GM18907 (cell line): ENCODE data around the gene ANO2.

Experiments
- ATAC-seq: cut with Tn5 transposase; IDR thresholded peaks from one replicate; pipeline ENCODE4 v1.9.1; 2021; ENCODE audit warnings: mild to moderate bottlenecking, moderate library complexity; ENCODE audit not compliant: unreplicated experiment

The ANO2 gene

DNA sequence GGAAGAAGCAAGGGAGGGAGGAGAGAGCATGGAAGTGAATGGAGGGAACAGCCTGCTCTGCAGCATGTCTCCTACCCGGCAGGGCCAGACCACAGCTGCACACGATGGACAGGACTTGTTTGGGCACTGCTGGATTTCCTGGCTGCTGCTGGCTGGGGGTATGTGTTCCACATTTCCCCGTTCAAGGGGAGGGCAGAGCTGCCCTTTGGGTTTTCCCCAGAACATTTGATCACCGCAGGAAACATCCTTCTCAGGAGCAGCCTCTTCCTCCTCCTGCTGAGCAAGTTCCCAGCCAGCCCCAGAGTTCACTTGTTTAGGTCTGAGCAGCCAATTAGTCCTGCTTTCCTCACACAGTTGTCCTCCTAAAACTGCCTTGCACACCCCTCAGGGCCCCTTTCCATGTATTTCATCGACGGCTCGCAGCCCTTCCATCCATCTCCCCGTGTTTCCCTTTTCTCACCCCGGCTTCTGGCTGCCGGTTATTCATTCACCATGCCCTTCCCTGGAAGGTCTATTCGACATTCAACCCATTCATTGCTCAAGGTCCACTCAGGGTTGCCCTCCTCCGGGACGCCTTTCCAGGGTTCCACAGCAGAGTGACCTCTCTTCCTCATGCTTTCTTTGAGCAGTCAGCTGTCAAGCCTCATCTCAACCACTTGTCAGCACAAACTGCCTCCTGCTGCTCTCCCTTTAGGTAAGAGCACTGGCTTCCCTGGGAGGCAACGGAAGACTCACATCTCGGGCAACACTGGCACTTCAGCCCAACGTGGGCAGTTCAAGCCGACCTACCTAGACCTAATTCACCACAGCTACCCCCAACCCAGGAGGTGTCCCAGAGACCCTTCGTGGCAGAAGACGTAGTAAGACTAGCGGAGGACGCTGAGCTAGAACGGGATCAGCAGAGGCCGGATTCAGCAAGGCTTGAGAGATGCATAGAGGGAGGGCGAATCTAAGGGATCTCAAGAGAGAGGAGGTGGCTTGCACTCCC is 20.1 kb upstream of the ANO2 start:
- no peak for ATAC-seq

DNA sequence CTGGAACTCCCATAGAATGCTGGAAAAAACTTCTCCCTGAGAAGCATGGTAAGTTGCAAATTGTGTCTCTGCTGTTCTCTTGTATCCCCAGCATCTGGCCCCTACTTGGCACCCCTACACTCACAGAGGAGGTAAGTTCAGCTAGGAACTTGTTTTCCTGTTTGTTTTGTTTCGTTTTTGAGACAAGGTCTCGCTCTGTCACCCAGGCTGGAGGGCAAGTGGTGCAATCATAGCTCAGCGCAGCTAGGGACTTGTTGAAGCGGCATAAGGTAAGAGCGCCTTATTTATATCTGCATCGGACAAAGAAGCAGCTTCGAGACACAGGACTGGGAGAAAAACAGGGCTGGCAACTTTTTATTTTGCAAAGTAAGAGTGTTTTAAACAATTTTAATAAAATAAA is 18.5 kb upstream of the ANO2 start:
- ATAC-seq = no peak

DNA sequence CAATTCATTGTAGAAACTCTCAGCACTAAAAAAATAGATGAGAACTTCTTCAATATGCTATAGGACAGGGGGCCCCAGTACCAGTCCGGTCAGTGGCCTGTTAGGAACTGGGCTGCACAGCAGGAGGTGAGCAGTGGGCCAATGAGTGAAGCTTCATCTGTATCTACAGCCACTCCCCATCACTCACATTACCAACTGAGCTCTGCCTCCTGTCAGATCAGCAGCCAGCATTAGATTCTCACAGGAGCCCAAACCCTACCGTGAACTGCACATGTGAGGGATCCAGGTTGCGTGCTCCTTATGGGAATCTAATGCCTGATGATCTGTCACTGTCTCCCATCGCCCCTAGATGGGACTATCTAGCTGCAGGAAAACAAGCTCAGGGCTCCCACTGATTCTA is 15.7 kb upstream of the ANO2 start:
- no peak for ATAC-seq

DNA sequence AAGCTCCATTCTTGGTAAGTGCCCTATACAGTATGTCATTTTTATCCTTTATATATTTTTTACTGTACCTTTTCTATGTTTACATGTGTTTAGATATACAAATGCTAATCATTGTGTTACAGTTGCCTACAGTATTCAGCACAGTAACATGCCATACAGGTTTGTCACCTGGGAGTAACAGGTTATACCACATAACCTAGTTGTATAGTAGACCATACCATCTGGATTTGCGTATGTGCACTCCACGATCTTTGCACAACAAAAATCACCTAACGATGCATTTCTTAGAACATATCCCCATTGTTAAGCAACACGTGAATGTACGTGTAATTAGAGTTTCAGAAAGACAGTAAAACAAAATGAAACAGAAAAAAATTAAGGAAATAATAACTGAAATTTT is 11.9 kb upstream of the ANO2 start:
- no peak for ATAC-seq

DNA sequence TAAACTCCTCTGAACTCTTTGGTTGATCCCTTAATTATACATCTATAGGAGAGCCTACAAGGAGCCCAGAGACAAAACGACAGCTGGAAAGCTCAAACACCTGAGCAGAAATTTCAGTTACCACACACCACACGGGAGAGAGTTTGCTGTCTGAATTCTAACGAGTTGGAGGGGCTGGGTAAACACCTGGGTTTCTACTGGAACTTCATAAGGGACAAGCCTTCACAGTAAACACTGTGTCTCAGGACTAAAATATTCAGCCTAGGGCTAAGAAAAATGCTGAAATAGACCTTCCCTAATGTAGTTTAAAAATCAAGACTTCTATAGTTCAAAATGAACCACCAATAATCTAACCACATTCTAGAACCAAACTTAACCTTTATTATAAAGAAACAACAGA is 9.6 kb upstream of the ANO2 start:
- no peak for ATAC-seq

DNA sequence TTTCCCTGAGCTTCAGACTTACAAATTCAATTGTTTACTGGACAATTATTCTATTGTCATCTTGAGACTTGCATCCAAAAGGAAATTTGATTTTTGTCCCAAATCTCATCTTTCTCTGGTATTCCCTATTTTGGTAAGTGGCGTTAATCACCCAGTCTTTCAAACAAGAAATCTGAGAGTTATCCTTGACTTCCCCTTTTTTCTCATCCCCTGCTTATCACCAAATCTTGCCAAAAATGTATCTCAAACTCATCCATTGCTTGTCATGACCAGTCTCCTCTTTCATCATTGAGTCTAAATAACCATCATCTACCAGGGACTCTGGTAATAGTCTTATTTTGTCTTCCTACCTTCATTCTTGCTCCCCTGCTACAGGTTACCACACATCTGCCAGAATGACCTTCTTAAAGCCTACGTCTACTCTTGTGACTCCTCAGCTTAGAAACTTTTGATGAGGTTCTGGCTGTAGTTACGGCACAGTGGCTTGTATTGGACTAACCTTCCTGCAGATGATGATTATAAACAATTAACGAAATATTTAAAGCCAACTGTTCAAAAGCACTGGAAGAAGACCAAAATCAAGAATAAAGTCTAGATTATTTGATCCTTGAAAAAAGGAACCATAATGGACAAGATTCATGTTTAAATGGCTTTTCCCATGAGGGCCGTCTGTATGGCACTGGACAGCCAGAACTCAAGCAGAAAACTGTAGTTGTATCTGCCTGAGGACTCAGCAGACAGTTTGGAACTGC is 9.0 kb upstream of the ANO2 start:
- ATAC-seq = no peak

DNA sequence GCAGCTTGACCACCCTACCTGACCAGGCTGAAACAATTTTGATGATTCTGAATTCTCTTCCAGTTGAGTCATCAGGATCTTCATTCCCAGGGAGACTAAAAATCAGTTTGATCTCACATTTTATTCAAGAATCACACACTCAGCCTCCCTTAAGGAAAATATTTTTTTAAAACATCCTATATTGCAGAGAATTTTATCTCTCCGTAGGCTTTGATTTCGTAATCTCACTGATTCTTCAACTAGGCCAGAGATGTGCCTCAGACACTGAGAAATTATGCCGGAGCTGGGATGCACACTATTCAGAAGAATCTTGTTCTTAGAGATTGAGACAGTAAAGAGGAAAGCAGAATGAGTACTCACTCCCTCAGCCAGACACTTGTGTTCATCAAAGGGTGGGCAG is 7.0 kb upstream of the ANO2 start:
- ATAC-seq = no peak

DNA sequence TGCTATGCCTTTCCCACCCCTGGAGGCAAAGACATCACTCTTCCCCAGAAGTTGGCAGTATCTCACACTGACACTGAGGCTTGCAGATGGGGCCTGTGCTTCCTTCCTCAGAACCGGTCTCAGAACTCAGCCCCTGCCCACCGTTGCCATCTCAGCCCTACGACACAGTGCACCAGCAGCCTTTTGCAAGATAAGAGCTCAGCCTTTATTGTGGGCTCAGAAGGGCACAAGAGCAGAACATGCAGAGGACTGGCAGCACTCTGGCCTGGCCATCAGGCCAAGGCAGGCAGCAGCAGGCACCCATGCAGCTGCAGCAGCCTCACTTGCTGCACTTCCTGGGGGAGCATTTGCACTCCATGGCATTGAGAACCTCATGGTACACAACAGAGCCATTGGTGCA is 3.6 kb upstream of the ANO2 start:
- ATAC-seq = no peak

DNA sequence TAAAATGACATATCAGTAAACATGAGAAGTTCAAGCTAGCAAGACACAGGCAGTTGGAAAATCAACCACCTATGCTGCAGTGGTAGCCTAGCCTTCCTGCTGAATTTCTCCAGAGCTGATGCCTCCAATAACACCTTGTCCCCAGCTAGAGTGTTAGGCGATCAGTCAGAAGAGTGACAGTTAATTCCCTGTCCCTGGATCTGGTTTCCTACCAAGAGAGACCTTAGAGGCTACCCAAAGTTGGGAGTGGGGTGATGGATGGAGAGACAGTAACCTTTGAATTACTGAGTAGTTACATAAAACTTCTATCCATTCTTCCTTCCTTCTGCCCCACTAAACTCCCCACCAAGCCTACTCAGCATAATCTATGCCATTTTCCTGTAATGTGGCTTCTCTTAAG is 1.9 kb upstream of the ANO2 start:
- ATAC-seq = no peak

DNA sequence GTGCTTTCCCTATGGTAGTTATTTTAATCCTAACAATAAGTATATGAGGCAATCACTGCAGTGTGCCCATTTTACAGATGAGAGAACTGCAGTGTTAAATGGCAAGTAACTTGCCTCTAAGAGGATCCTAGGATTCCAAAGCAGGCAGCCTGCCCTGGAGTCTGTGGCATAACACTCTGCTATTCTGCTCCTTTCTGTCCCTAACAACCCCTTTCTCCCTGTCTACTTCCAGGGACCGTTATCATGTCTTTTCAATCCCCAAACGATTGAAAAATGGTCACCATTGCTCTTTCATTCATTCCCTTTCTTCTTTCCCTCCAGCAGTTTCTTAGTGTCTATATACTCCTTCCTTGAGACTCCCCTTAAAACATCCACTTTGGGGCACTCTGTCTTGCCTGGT is 1.3 kb upstream of the ANO2 start:
- ATAC-seq = no peak

DNA sequence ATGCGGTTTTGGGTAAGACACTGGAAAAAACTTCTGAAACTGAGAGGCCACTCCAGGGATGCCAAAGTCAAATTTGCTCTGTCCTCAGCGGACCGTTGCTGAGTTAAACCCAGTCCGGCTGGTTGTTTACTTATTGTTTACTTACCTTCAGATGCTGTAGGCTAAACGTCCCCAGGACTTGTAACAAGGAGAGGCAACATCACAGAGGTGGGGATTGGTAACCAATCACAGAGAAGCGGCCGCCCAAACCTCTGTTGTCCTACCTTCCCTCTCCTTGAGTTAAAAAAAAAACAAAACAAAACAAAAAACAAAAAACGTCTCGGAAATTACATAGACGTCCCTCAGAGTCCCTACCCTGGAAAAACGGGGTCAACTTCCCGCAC is 380 bp downstream of the ANO2 start:
- no peak for ATAC-seq

DNA sequence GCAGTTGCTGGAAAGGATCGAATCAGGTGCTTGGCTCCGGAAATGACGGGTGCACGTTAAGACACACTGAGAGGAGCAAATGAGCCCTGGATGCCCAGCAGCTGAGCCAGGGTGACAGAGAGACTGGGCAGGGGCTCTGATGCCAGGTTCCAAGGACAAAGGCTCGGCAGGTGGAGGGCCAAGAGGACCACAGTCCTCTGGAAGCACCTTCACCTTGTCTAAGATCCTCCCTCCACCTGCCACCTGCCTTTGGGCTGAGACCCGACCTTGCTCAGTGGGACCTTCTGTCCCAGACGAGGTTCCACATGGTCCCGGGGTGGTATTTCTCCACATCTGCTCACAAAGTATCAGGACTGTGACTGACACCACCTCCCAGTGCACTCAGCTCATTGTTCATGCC is 1.0 kb downstream of the ANO2 start:
- no peak for ATAC-seq

DNA sequence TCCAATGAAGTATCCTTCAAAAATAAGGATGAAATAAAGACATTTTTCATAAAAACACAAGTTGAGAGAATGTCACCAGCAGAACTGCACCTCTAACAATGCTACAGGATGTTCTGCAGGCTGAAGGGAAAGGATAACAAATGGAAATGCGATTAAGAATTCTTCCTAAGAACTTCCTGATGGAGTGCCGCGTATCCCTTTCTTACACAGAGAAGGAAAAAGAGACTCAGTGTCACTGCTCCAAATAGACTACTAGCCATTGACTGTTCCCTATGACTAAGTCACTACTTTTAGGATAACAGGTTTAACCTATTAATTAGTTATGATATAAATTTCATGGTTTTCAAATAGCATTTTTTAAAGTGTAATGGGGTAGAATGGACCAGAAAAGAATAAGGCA is 3.2 kb downstream of the ANO2 start:
- ATAC-seq = no peak

DNA sequence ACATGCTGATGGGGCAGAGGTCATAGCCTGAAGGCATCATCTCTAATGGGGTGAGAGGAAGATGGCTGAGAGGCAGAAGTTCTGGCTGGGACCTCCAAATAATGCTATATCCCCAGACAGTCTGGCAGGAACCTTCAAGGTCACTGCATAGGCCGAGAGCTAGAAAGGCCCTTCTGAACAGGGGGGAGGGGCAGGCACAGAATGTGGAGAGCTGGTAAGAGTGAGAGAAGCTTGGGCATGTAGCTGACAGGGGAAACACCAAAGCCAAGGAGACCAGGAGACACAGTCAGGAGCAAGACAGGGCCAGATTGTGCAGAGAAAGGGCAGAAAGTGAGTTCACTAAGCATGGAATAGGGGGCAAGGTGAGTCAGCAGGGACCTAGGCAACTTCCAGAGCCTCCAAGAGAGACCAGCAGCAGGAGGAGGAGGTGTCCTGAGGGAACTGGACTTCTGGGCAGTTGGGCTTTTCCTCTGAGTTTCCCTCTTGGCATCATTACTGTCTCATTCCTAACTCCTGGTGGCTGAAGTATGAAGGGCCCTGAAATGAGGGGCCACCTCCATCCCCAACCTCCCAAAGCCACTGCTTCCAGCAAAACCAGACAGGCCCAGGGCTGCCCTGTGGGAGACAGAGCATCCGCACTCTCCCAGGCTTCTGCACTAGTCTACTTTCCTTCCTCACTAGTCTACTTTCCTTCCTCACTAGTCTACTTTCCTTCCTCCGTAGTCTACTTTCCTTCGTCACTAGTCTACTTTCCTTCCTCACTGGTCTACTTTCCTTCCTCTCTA is 17.1 kb downstream of the ANO2 start:
- no peak for ATAC-seq

DNA sequence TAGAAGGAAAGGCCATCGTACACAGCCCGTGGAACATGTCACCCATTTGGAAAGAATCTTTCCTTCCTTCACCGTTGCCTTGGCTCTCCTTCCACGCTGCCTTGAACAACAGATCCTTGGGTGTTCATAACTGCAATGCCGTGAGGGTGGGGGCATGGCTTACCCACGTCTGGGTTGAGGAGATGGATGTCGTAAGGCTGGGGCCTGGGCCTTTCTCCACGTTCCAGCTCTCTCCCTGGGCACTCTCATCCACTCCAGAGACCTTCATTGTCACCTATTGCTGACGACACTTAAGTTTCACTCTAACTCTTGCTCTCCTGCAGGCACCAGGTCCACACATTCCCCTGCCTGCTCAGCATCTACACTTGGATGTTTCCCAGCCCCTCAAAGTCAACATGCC is 19.4 kb downstream of the ANO2 start:
- ATAC-seq = no peak

DNA sequence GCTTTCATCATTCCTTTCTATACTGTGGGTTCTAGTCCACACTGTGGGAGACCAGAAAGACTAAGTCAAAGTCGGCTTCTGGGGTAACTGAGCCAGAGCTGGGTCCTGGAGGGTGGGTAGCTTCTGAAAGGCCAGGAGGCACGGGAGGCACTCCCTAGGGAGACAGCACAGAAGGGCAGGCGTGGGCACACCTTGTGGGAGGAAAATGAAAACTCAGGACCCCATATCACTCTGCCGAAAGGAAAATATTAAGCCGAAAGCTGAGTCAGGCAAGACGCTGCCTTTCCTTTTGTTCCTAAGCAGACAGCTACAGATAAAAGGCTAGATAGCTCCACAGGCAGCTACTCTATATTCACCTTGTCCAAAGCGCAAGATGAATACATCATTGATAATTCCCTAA is 20.7 kb downstream of the ANO2 start:
- no peak for ATAC-seq

DNA sequence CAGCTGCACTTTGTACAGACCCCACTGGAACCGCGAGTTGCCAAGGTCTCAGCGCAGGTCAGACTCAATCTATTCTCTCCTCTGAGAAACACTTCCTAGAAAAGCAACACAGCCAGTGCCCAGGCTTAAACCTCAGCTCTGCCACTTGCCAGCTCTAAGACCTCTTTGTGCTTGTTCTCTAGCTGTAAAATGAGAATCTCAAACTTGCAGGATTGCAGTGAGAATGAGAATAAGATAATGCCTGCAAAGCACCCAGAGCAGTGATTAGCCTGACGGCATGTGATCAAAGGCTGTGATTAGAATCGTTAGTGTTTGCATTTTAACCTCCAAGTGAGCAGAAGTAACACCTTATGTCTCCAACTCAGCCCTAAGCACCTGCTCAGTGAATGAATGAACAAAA is 21.3 kb downstream of the ANO2 start:
- ATAC-seq = no peak

DNA sequence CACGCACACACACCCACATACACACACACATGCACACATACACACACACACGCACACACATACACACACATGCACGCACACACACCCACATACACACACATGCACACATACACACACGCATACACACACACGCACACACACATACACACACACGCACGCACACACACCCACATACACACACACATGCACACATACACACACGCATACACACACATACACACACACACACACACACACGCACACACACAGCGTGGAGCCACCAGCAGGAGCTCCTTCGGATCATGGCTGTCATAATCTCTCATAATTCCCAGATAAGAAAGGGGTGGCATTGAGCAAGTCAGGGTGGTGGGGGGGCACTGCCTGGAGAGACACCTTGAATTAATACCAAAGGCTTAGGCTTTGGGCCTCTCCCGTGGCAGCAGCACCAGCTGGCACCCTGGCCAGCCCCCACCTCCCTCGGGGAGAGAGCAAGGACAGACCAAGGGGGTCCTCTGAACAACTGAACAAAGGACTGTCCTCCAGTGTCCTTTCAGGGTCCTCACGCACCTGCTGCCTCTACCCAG is 21.9 kb downstream of the ANO2 start:
- ATAC-seq = no peak

DNA sequence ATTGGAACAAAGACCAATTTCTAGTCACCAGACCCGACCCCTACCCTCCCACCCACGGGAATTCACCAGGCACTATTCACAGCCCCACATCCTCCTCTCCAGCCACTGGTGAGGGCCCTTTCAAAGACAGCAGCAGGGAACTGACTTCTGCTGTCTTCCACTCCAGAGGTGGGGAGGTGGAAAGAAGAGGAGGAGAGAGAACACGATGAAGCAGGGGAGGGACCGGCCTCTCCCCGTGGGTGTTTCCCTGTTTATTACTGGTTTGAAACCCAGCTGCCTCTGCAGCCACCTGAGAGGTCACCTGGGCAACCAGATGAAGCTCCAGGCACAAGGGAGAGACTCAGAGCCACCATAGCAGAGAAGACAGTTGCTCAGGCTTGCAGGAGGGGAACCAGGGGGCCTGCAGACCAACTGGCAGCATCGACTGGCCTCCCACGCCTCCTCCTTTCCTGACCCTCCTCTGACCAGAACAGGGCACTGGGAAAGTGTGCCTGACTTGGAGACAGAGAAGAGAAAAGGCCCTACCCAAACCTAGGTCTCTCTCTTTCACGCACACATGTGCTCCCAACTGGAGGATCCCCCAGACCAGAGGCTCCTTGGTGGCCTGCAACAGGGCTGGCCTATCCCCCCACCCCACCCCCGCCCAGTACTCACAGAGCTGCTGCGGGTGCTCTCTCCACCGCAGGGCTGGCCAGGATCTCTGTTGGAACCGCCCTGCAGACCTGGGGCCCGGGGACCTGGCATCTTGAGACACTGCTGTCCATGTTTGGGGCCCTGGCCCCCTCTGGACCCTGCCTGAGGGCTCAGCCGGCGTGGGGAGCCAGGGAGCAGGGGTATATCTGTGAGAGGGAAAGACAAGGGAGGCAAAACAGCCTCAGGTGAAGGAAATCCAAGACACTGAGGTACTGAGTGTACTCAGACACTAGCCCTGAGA is 22.8 kb downstream of the ANO2 start:
- no peak for ATAC-seq
